Amniotic stem cell (primary cell): Measurements from ENCODE around the gene STAG1.
"Not testable (repeated sequence)": the region's sequence is repeated elsewhere in the genome, so short reads cannot be mapped to it uniquely, and the experiment has no call there.

ENCODE experiments used
- DNase-seq: peaks from one replicate; lab custom pipeline; 2025; lab: John Stamatoyannopoulos, UW

The STAG1 gene

GRCh38 chr3:136390574-136390973 is 361.6 kb downstream of the STAG1 start:
- DNase-seq = no peak

- no peak for DNase-seq
These were observed 365.1 kb downstream of the STAG1 start for GRCh38 chr3:136387031-136387430.

- DNase-seq = no peak
These were observed 366.7 kb downstream of the STAG1 start for GRCh38 chr3:136385457-136385856.

- no peak for DNase-seq
These were observed 371.1 kb downstream of the STAG1 start for GRCh38 chr3:136381051-136381450.

GRCh38 chr3:136380530-136380929 is 371.6 kb downstream of the STAG1 start:
- DNase-seq = no peak

- no peak for DNase-seq
These were observed 374.2 kb downstream of the STAG1 start for GRCh38 chr3:136378011-136378410.

- no peak for DNase-seq
These were observed 374.7 kb downstream of the STAG1 start for GRCh38 chr3:136377508-136377907.

GRCh38 chr3:136375800-136376199 is 376.4 kb downstream of the STAG1 start:
- not testable (repeated sequence) for DNase-seq

GRCh38 chr3:136366289-136366688 is 385.9 kb downstream of the STAG1 start:
- no peak for DNase-seq

- no peak for DNase-seq
These were observed 398.7 kb downstream of the STAG1 start for GRCh38 chr3:136353461-136353860.

GRCh38 chr3:136351905-136352304 is 400.3 kb downstream of the STAG1 start:
- DNase-seq = no peak

- DNase-seq = no peak
These were observed 400.8 kb downstream of the STAG1 start for GRCh38 chr3:136351351-136351750.

GRCh38 chr3:136350557-136350956 is 401.6 kb downstream of the STAG1 start:
- DNase-seq = no peak

GRCh38 chr3:136350132-136350531 is 402.0 kb downstream of the STAG1 start:
- DNase-seq = peak; percentile 61

GRCh38 chr3:136346486-136346885 is 405.7 kb downstream of the STAG1 start:
- DNase-seq = no peak

GRCh38 chr3:136343873-136344555 is 408.2 kb downstream of the STAG1 start:
- DNase-seq = peak; percentile 72

- DNase-seq = no peak
These were observed 408.7 kb downstream of the STAG1 start for GRCh38 chr3:136343446-136343845.

GRCh38 chr3:136336329-136337100 is 415.7 kb downstream of the STAG1 start:
- peak; percentile 2 for DNase-seq

- DNase-seq = not testable (repeated sequence)
These were observed 417.5 kb downstream of the STAG1 start for GRCh38 chr3:136334726-136335125.

- no peak for DNase-seq
These were observed 418.0 kb downstream of the STAG1 start for GRCh38 chr3:136334209-136334608.

GRCh38 chr3:136332776-136333175 is 419.4 kb downstream of the STAG1 start:
- peak; percentile 42 for DNase-seq

- no peak for DNase-seq
These were observed 419.9 kb downstream of the STAG1 start for GRCh38 chr3:136332302-136332701.

GRCh38 chr3:136330900-136331299 is 421.3 kb downstream of the STAG1 start:
- no peak for DNase-seq

- DNase-seq = no peak
These were observed 422.6 kb downstream of the STAG1 start for GRCh38 chr3:136329593-136329992.
